Rectal smooth muscle tissue (tissue), 1 donor: ENCODE data around the gene PCGF2.
"Not testable (repeated sequence)": the region's sequence is repeated elsewhere in the genome, so short reads cannot be mapped to it uniquely, and the experiment has no call there.

Experiments
- H3K27ac ChIP-seq: one replicate; pipeline ENCODE4 v1.7.0; 2013; ENCODE audit warnings: low read depth, low read length, inconsistent platforms
- H3K27me3 ChIP-seq: one replicate; pipeline ENCODE4 v1.7.0; 2013; ENCODE audit warnings: low read length; ENCODE audit not compliant: control insufficient read depth, insufficient read depth
- H3K36me3 ChIP-seq: one replicate; pipeline ENCODE4 v1.7.0; 2013; ENCODE audit warnings: low read length; ENCODE audit not compliant: control insufficient read depth, insufficient read depth
- H3K4me1 ChIP-seq: one replicate; pipeline ENCODE4 v1.7.0; 2013; ENCODE audit warnings: low read length; ENCODE audit not compliant: control insufficient read depth, insufficient read depth
- H3K4me3 ChIP-seq: one replicate; pipeline ENCODE4 v1.7.0; 2013; ENCODE audit warnings: low read length
- H3K9ac ChIP-seq: one replicate; pipeline ENCODE4 v1.7.0; 2013; ENCODE audit warnings: low read length

Gene PCGF2

GRCh38 chr17:38729886-38730525 lies 18.1 kb downstream of the PCGF2 start, which contains the start of gene CISD3:
Gene CISD3, plus strand, starts transcription at chr17:38730341. Its CDS starts 18 bp downstream, at chr17:38730359.
- Histone ChIP-seq H3K4me3 (peak within 1 kb of the TSS; percentile 86), H3K36me3 (peaks cover 6% of the 10 kb centered on the region), H3K27me3 (no peaks in the 10 kb centered on the region), H3K4me1 (peaks cover 6% of the 10 kb centered on the region), H3K9ac (peak within 1 kb of the TSS; percentile 69), H3K27ac (peak within 1 kb of the TSS; percentile 82)

- peaks cover 6% of the 10 kb centered on the region for H3K4me1 ChIP-seq
- no peaks in the 10 kb centered on the region for H3K27me3 ChIP-seq
- H3K4me3 ChIP-seq, result peak overlapping the region; percentile 74
- peak overlapping the region; percentile 53 for H3K9ac ChIP-seq
- H3K36me3 ChIP-seq, result peaks cover 6% of the 10 kb centered on the region
- H3K27ac ChIP-seq, result peak overlapping the region; percentile 82
Measured at GRCh38 chr17:38729368-38729885, 18.7 kb downstream of the PCGF2 start.

- no peak overlapping the region for H3K27ac ChIP-seq
- no peak overlapping the region for H3K4me3 ChIP-seq
- H3K36me3 ChIP-seq, result peaks cover 6% of the 10 kb centered on the region
- H3K4me1 ChIP-seq, result peaks cover 6% of the 10 kb centered on the region
- no peaks in the 10 kb centered on the region for H3K27me3 ChIP-seq
- H3K9ac ChIP-seq, result no peak overlapping the region
Measured at GRCh38 chr17:38728290-38728831, 19.8 kb downstream of the PCGF2 start.

- no peaks in the 10 kb centered on the region for H3K36me3 ChIP-seq
- no peak overlapping the region for H3K9ac ChIP-seq
- H3K27ac ChIP-seq, result no peak overlapping the region
- H3K27me3 ChIP-seq, result no peaks in the 10 kb centered on the region
- peaks cover 6% of the 10 kb centered on the region for H3K4me1 ChIP-seq
- H3K4me3 ChIP-seq, result no peak overlapping the region
Measured at GRCh38 chr17:38727736-38728135, 20.4 kb downstream of the PCGF2 start.

- H3K36me3 ChIP-seq, H3K9ac ChIP-seq, H3K4me1 ChIP-seq, H3K4me3 ChIP-seq, H3K27ac ChIP-seq, H3K27me3 ChIP-seq: not testable (repeated sequence)
Measured at GRCh38 chr17:38726145-38726544, 22.0 kb downstream of the PCGF2 start.

GRCh38 chr17:38725066-38725465 lies 23.1 kb downstream of the PCGF2 start:
- no peaks in the 10 kb centered on the region for H3K4me1 ChIP-seq
- H3K9ac ChIP-seq, result no peak overlapping the region
- no peaks in the 10 kb centered on the region for H3K27me3 ChIP-seq
- no peak overlapping the region for H3K4me3 ChIP-seq
- H3K27ac ChIP-seq, result no peak overlapping the region
- H3K36me3 ChIP-seq, result peaks cover 14% of the 10 kb centered on the region

- H3K9ac ChIP-seq, result no peak overlapping the region
- H3K4me1 ChIP-seq, result no peaks in the 10 kb centered on the region
- H3K27me3 ChIP-seq, result no peaks in the 10 kb centered on the region
- no peak overlapping the region for H3K4me3 ChIP-seq
- no peak overlapping the region for H3K27ac ChIP-seq
- H3K36me3 ChIP-seq, result peaks cover 14% of the 10 kb centered on the region
Measured at GRCh38 chr17:38724337-38724988, 23.7 kb downstream of the PCGF2 start.

GRCh38 chr17:38721802-38722201 lies 26.3 kb downstream of the PCGF2 start:
- no peak overlapping the region for H3K4me3 ChIP-seq
- no peaks in the 10 kb centered on the region for H3K27me3 ChIP-seq
- no peak overlapping the region for H3K27ac ChIP-seq
- H3K4me1 ChIP-seq, result no peaks in the 10 kb centered on the region
- H3K36me3 ChIP-seq, result peaks cover 25% of the 10 kb centered on the region
- no peak overlapping the region for H3K9ac ChIP-seq

- Histone ChIP-seq H3K4me3 (no peak overlapping the region), H3K27me3 (no peaks in the 10 kb centered on the region), H3K27ac (no peak overlapping the region), H3K9ac (no peak overlapping the region), H3K36me3 (peaks cover 32% of the 10 kb centered on the region), H3K4me1 (no peaks in the 10 kb centered on the region)
Measured at GRCh38 chr17:38720941-38721340, 27.2 kb downstream of the PCGF2 start.

GRCh38 chr17:38719943-38720641 lies 28.0 kb downstream of the PCGF2 start:
- Histone ChIP-seq H3K9ac (no peak overlapping the region), H3K4me1 (no peaks in the 10 kb centered on the region), H3K27ac (no peak overlapping the region), H3K36me3 (peaks cover 32% of the 10 kb centered on the region), H3K27me3 (no peaks in the 10 kb centered on the region), H3K4me3 (no peak overlapping the region)

GRCh38 chr17:38719289-38719942 lies 28.7 kb downstream of the PCGF2 start:
- H3K9ac ChIP-seq, result no peak overlapping the region
- H3K27ac ChIP-seq, result no peak overlapping the region
- peaks cover 32% of the 10 kb centered on the region for H3K36me3 ChIP-seq

More at GRCh38 chr17:38719289-38719942, 28.7 kb downstream of the PCGF2 start:
- H3K4me3 ChIP-seq, result no peak overlapping the region
- H3K4me1 ChIP-seq, result no peaks in the 10 kb centered on the region
- no peaks in the 10 kb centered on the region for H3K27me3 ChIP-seq
